COLO668 (cell line): ENCODE measurements around the gene HLA-B.
"Not testable (repeated sequence)": the region's sequence is repeated elsewhere in the genome, so short reads cannot be mapped to it uniquely, and the experiment has no call there.

Experiments used
- DNase-seq: peaks from one replicate; lab custom pipeline; 2025; ENCODE audit not compliant: unreplicated experiment; lab: John Stamatoyannopoulos, UW

HLA-B gene

GRCh38 chr6:31385041-31385440 lies 28.1 kb upstream of the HLA-B start:
- DNase-seq, result no peak

GRCh38 chr6:31383149-31383548 lies 26.2 kb upstream of the HLA-B start:
- DNase-seq, result no peak

- DNase-seq, result no peak
Observed at GRCh38 chr6:31381666-31382065, 24.7 kb upstream of the HLA-B start.

GRCh38 chr6:31379850-31380249 lies 22.9 kb upstream of the HLA-B start:
- no peak for DNase-seq

- DNase-seq, result no peak
Observed at GRCh38 chr6:31378721-31379103, 21.7 kb upstream of the HLA-B start.

- no peak for DNase-seq
Observed at GRCh38 chr6:31378062-31378720, 21.2 kb upstream of the HLA-B start.

- DNase-seq, result no peak
Observed at GRCh38 chr6:31377029-31377428, 20.1 kb upstream of the HLA-B start.

GRCh38 chr6:31375699-31376098 lies 18.7 kb upstream of the HLA-B start:
- no peak for DNase-seq

- not testable (repeated sequence) for DNase-seq
Observed at GRCh38 chr6:31374118-31374517, 17.1 kb upstream of the HLA-B start.

- DNase-seq, result no peak
Observed at GRCh38 chr6:31368461-31368860, 11.5 kb upstream of the HLA-B start.

GRCh38 chr6:31366693-31367470 lies 9.9 kb upstream of the HLA-B start:
- peak; percentile 81 for DNase-seq

GRCh38 chr6:31365864-31366263 lies 8.9 kb upstream of the HLA-B start:
- no peak for DNase-seq

GRCh38 chr6:31363811-31364210 lies 6.8 kb upstream of the HLA-B start:
- DNase-seq, result no peak

- no peak for DNase-seq
Observed at GRCh38 chr6:31362751-31363150, 5.8 kb upstream of the HLA-B start.

- DNase-seq, result no peak
Observed at GRCh38 chr6:31359581-31359980, 2.6 kb upstream of the HLA-B start.

GRCh38 chr6:31358302-31358701 lies 1.3 kb upstream of the HLA-B start:
- no peak for DNase-seq

- no peak for DNase-seq
Observed at GRCh38 chr6:31357886-31358285, 907 bp upstream of the HLA-B start.

GRCh38 chr6:31356216-31356945 lies 598 bp downstream of the HLA-B start:
- peak; percentile 7 for DNase-seq

- no peak for DNase-seq
Observed at GRCh38 chr6:31355583-31355948, 1.4 kb downstream of the HLA-B start.

GRCh38 chr6:31354864-31355582 lies 2.0 kb downstream of the HLA-B start:
- no peak for DNase-seq

- DNase-seq, result no peak
Observed at GRCh38 chr6:31354158-31354863, 2.7 kb downstream of the HLA-B start.
